Measurements from ENCODE around the gene SLC38A3.

DNA sequence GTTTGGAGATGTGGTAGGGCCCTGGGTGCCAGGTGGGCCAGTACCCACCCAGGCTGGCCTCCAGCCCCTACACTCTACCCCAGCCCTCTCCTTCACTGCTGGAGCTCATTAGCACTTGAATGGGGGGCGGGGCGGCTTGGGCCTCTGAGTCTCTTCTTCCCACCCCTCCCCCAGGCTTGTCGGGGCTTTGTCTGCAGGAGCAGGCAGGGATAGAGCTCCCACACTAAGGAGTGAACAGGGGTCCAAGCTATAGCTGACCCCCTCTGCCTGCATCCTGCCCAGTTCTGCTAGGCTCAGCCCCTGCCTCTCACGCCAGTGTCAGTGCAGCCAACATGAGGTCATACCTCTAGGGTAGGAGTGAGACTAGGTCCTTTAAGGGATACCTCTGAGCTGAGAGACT is 36.1 kb downstream of the SLC38A3 start:
- TF ChIP-seq, protein P1, sequence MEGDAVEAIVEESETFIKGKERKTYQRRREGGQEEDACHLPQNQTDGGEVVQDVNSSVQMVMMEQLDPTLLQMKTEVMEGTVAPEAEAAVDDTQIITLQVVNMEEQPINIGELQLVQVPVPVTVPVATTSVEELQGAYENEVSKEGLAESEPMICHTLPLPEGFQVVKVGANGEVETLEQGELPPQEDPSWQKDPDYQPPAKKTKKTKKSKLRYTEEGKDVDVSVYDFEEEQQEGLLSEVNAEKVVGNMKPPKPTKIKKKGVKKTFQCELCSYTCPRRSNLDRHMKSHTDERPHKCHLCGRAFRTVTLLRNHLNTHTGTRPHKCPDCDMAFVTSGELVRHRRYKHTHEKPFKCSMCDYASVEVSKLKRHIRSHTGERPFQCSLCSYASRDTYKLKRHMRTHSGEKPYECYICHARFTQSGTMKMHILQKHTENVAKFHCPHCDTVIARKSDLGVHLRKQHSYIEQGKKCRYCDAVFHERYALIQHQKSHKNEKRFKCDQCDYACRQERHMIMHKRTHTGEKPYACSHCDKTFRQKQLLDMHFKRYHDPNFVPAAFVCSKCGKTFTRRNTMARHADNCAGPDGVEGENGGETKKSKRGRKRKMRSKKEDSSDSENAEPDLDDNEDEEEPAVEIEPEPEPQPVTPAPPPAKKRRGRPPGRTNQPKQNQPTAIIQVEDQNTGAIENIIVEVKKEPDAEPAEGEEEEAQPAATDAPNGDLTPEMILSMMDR (IDR thresholded peaks at IDR 0.05 in 4 of 5, conservative IDR thresholded peaks at IDR 0.05 in 1 of 5): no peak
- TF ChIP-seq POLR2A (IDR thresholded peaks at IDR 0.05): no peak

Data from gastrocnemius medialis (tissue), 4 donors.